ENCODE measurements around the gene ZFPM1.
"Not testable (repeated sequence)": the region's sequence is repeated elsewhere in the genome, so short reads cannot be mapped to it uniquely, and the experiment has no call there.

The ZFPM1 gene

GRCh38 chr16:88464447-88465318 lies 11.6 kb downstream of the ZFPM1 start:
- no peaks in the 10 kb centered on the region for H3K36me3 ChIP-seq (ENCODE audit: control insufficient read depth in 1 of 2, insufficient read depth in 2 of 2, low read length in 2 of 2)
- no peaks in the 10 kb centered on the region for H3K9me3 ChIP-seq (ENCODE audit: control insufficient read depth in 1 of 2, low read length in 2 of 2)
- no peaks in the 10 kb centered on the region for H3K27me3 ChIP-seq (ENCODE audit: low read depth, low read length)
- no peak overlapping the region for H3K27ac ChIP-seq (ENCODE audit: low read length)
- H3K4me1 ChIP-seq (ENCODE audit: control insufficient read depth in 1 of 2, insufficient read depth in 2 of 2, low read length in 2 of 2): peaks cover 6 to 8% of the 10 kb centered on the region in 2 donors
- H3K4me3 ChIP-seq (ENCODE audit: low read depth in 1 of 2, low read length in 2 of 2): no peak overlapping the region

DNA sequence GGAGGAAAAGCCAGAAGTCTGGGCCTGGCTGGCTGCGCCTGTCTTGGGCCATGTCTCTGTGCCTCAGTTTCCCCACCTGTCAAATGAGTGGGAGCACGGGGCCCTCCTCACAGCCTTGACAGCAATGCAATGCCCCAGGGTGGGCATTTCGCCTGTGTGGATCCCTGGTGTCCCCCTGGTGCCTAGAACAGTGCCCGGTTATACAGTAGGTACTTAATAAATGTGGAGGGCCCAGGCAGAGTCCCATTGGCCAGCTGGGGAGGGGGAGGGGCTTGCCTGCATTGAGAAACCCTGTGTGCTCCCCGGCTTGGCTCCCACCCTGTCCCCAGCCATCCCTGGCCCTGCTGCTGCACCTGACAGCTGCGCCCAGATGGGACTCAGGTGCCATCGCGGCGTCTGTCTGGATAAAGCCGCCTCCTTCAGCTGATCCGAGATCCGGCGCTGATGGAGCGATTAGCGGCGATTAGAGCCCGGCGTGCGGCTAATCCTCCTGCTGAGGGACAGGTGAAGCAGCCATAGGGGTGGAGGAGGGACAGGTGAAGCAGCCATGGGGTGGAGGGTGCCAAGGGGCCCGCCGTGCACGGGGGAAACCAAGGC lies 12.4 kb downstream of the ZFPM1 start:
- Histone ChIP-seq H3K27me3 (ENCODE audit: low read depth, low read length) (no peaks in the 10 kb centered on the region), H3K36me3 (ENCODE audit: control insufficient read depth in 1 of 2, insufficient read depth in 2 of 2, low read length in 2 of 2) (no peaks in the 10 kb centered on the region), H3K4me3 (ENCODE audit: low read depth in 1 of 2, low read length in 2 of 2) (no peak overlapping the region), H3K4me1 (ENCODE audit: control insufficient read depth in 1 of 2, insufficient read depth in 2 of 2, low read length in 2 of 2) (peaks cover 6 to 8% of the 10 kb centered on the region in 2 donors), H3K9me3 (ENCODE audit: control insufficient read depth in 1 of 2, low read length in 2 of 2) (no peaks in the 10 kb centered on the region), H3K27ac (ENCODE audit: low read length) (no peak overlapping the region)

DNA sequence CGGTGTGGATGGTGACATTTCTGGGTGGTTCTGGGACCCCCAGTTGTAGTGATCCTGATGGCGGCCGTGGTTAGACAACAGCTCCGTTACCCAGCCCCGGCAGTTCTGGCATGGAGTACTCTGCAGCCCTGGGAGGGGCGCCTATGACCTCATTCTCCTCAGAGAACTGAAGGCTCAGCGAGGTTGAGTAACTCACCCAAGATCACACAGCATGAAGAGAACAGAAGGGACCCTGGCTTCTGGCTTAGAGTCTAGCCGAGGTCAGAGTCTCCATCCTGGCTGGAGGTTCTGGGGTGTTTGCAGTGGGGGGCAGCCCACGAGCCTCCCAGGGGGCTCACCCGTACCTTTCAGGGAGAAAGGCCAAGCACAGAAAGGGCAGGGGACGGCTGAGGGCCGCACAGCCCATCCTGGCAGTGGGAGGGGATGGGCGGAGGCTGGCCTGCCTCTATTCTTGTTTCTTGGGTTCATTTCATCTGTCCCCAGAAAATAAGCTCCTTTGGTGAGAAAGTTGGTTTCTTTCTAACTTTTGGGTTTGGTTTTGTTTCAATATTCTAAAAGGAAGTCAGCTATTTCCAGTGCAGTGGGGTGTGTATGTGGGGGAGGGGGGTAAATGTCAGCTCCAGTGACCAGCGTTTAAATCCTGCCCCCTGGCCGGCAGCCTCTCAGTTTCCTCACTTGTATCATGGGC lies 13.2 kb downstream of the ZFPM1 start:
- H3K27me3 ChIP-seq (ENCODE audit: low read depth, low read length): no peaks in the 10 kb centered on the region
- no peak overlapping the region for H3K27ac ChIP-seq (ENCODE audit: low read length)
- no peaks in the 10 kb centered on the region for H3K36me3 ChIP-seq (ENCODE audit: control insufficient read depth in 1 of 2, insufficient read depth in 2 of 2, low read length in 2 of 2)
- H3K4me1 ChIP-seq (ENCODE audit: control insufficient read depth in 1 of 2, insufficient read depth in 2 of 2, low read length in 2 of 2): peaks cover 5 to 8% of the 10 kb centered on the region in 2 donors
- H3K9me3 ChIP-seq (ENCODE audit: control insufficient read depth in 1 of 2, low read length in 2 of 2): no peaks in the 10 kb centered on the region
- no peak overlapping the region for H3K4me3 ChIP-seq (ENCODE audit: low read depth in 1 of 2, low read length in 2 of 2)

- Histone ChIP-seq H3K27ac (ENCODE audit: low read length) (no peak overlapping the region), H3K36me3 (ENCODE audit: control insufficient read depth in 1 of 2, insufficient read depth in 2 of 2, low read length in 2 of 2) (no peaks in the 10 kb centered on the region)
These were observed 13.9 kb downstream of the ZFPM1 start for GRCh38 chr16:88466949-88467348.

DNA sequence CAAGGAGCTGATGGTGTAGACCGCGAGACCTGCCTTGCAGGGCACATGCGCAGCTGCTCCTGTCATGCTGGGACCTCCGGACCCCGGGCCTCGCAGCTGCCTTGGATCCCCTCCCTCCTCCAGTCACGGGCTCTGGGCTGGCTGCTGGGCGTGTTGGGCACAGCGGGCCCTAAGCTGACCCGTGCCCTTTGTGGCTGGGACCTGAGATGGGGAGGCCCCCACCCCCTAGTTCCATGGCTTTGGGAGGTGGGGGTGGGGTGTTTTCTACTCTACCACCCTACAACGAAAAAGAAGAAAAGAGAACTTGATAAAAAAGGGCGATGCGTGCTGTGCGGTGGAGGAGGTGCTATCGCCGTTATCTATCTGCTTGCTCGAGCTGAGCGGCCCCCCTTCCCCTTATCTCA lies 14.5 kb downstream of the ZFPM1 start:
- no peaks in the 10 kb centered on the region for H3K27me3 ChIP-seq (ENCODE audit: low read depth, low read length)
- H3K9me3 ChIP-seq (ENCODE audit: control insufficient read depth in 1 of 2, low read length in 2 of 2): no peaks in the 10 kb centered on the region
- H3K4me1 ChIP-seq (ENCODE audit: control insufficient read depth in 1 of 2, insufficient read depth in 2 of 2, low read length in 2 of 2): peaks cover 0 to 8% of the 10 kb centered on the region in 2 donors
- no peak overlapping the region for H3K27ac ChIP-seq (ENCODE audit: low read length)
- H3K36me3 ChIP-seq (ENCODE audit: control insufficient read depth in 1 of 2, insufficient read depth in 2 of 2, low read length in 2 of 2): no peaks in the 10 kb centered on the region
- no peak overlapping the region for H3K4me3 ChIP-seq (ENCODE audit: low read depth in 1 of 2, low read length in 2 of 2)

More at GRCh38 chr16:88466949-88467348, 13.9 kb downstream of the ZFPM1 start:
- Histone ChIP-seq H3K4me3 (ENCODE audit: low read depth in 1 of 2, low read length in 2 of 2) (no peak overlapping the region), H3K9me3 (ENCODE audit: control insufficient read depth in 1 of 2, low read length in 2 of 2) (no peaks in the 10 kb centered on the region), H3K27me3 (ENCODE audit: low read depth, low read length) (no peaks in the 10 kb centered on the region), H3K4me1 (ENCODE audit: control insufficient read depth in 1 of 2, insufficient read depth in 2 of 2, low read length in 2 of 2) (peaks cover 0 to 8% of the 10 kb centered on the region in 2 donors)

- no peaks in the 10 kb centered on the region for H3K27me3 ChIP-seq (ENCODE audit: low read depth, low read length)
- H3K9me3 ChIP-seq (ENCODE audit: control insufficient read depth in 1 of 2, low read length in 2 of 2): no peaks in the 10 kb centered on the region
- no peak overlapping the region for H3K4me3 ChIP-seq (ENCODE audit: low read depth in 1 of 2, low read length in 2 of 2)
- peaks cover 0 to 8% of the 10 kb centered on the region in 2 donors for H3K4me1 ChIP-seq (ENCODE audit: control insufficient read depth in 1 of 2, insufficient read depth in 2 of 2, low read length in 2 of 2)
- H3K36me3 ChIP-seq (ENCODE audit: control insufficient read depth in 1 of 2, insufficient read depth in 2 of 2, low read length in 2 of 2): no peaks in the 10 kb centered on the region
- H3K27ac ChIP-seq (ENCODE audit: low read length): no peak overlapping the region
These were observed 15.4 kb downstream of the ZFPM1 start for GRCh38 chr16:88468275-88469129.

DNA sequence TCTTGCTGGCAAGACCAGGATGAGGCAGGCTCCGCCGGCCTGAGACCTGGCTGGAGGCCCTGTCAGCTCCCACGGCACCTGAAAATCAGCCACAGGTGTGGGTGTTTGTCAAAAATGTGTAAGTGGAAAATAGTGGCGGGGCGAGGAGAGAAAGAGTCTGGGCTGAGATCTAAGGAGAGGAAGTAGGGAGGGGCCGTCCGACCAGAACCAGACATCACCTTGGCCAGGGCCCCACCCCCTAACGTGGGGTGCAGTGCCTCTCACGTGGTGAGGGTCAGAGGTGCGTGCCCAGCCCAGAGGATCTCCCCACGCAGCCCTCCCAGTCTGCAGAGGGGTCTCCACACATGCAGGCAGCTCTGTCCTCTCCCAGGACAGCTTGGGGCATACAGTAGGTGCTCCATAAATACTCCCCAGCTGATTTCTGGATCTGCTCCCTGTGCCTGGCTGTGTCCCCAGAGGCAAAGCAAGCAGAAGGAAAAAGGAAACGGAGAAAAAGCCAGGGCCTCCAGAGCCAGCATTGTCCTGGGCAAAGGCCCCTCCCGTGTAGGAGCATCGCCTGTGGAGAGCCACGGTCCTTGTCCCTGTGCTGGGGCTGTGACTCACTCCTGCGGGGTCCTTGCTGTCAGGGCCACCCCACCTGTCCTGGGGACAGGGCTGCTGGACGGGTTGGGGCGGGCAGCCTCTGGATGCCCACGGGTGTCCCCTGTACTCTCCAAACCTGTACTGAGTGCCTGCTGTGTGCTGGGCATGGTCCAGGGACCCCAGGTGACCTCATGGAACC lies 16.7 kb downstream of the ZFPM1 start:
- peaks cover 0 to 8% of the 10 kb centered on the region in 2 donors for H3K4me1 ChIP-seq (ENCODE audit: control insufficient read depth in 1 of 2, insufficient read depth in 2 of 2, low read length in 2 of 2)
- H3K4me3 ChIP-seq (ENCODE audit: low read depth in 1 of 2, low read length in 2 of 2): no peak overlapping the region
- H3K36me3 ChIP-seq (ENCODE audit: control insufficient read depth in 1 of 2, insufficient read depth in 2 of 2, low read length in 2 of 2): no peaks in the 10 kb centered on the region
- H3K27ac ChIP-seq (ENCODE audit: low read length): no peak overlapping the region
- no peaks in the 10 kb centered on the region for H3K9me3 ChIP-seq (ENCODE audit: control insufficient read depth in 1 of 2, low read length in 2 of 2)
- no peaks in the 10 kb centered on the region for H3K27me3 ChIP-seq (ENCODE audit: low read depth, low read length)

GRCh38 chr16:88470396-88470680 lies 17.3 kb downstream of the ZFPM1 start:
- not testable (repeated sequence) for H3K9me3 ChIP-seq (ENCODE audit: control insufficient read depth in 1 of 2, low read length in 2 of 2); H3K4me1 ChIP-seq (ENCODE audit: control insufficient read depth in 1 of 2, insufficient read depth in 2 of 2, low read length in 2 of 2); H3K27me3 ChIP-seq (ENCODE audit: low read depth, low read length); H3K4me3 ChIP-seq (ENCODE audit: low read depth in 1 of 2, low read length in 2 of 2); H3K36me3 ChIP-seq (ENCODE audit: control insufficient read depth in 1 of 2, insufficient read depth in 2 of 2, low read length in 2 of 2); H3K27ac ChIP-seq (ENCODE audit: low read length)

- H3K27ac ChIP-seq (ENCODE audit: low read length): not testable (repeated sequence)
These were observed 17.6 kb downstream of the ZFPM1 start for GRCh38 chr16:88470696-88471095.

GRCh38 chr16:88471115-88471514 lies 18.0 kb downstream of the ZFPM1 start:
- no peaks in the 10 kb centered on the region for H3K4me1 ChIP-seq (ENCODE audit: control insufficient read depth in 1 of 2, insufficient read depth in 2 of 2, low read length in 2 of 2)

More at GRCh38 chr16:88470696-88471095, 17.6 kb downstream of the ZFPM1 start:
- not testable (repeated sequence) for H3K27me3 ChIP-seq (ENCODE audit: low read depth, low read length); H3K9me3 ChIP-seq (ENCODE audit: control insufficient read depth in 1 of 2, low read length in 2 of 2); H3K36me3 ChIP-seq (ENCODE audit: control insufficient read depth in 1 of 2, insufficient read depth in 2 of 2, low read length in 2 of 2); H3K4me1 ChIP-seq (ENCODE audit: control insufficient read depth in 1 of 2, insufficient read depth in 2 of 2, low read length in 2 of 2); H3K4me3 ChIP-seq (ENCODE audit: low read depth in 1 of 2, low read length in 2 of 2)

More at GRCh38 chr16:88471115-88471514, 18.0 kb downstream of the ZFPM1 start:
- H3K4me3 ChIP-seq (ENCODE audit: low read depth in 1 of 2, low read length in 2 of 2): no peak overlapping the region
- H3K27ac ChIP-seq (ENCODE audit: low read length): no peak overlapping the region
- no peaks in the 10 kb centered on the region for H3K36me3 ChIP-seq (ENCODE audit: control insufficient read depth in 1 of 2, insufficient read depth in 2 of 2, low read length in 2 of 2)
- H3K9me3 ChIP-seq (ENCODE audit: control insufficient read depth in 1 of 2, low read length in 2 of 2): no peaks in the 10 kb centered on the region
- H3K27me3 ChIP-seq (ENCODE audit: low read depth, low read length): no peaks in the 10 kb centered on the region

All from muscle layer of duodenum (tissue), 2 donors.